ENCODE results near the gene CHST5.

Gene CHST5

GRCh38 chr16:75535901-75536300, at the start of gene CHST5:
Gene CHST5 (minus strand): TSS chr16:75536108. CDS start chr16:75530384, 5,724 bp downstream.
- H3K4me3 ChIP-seq (replicated peaks; ENCODE audit: low read depth, low read length): no peak within 1 kb of the TSS
- TF ChIP-seq, protein P1, sequence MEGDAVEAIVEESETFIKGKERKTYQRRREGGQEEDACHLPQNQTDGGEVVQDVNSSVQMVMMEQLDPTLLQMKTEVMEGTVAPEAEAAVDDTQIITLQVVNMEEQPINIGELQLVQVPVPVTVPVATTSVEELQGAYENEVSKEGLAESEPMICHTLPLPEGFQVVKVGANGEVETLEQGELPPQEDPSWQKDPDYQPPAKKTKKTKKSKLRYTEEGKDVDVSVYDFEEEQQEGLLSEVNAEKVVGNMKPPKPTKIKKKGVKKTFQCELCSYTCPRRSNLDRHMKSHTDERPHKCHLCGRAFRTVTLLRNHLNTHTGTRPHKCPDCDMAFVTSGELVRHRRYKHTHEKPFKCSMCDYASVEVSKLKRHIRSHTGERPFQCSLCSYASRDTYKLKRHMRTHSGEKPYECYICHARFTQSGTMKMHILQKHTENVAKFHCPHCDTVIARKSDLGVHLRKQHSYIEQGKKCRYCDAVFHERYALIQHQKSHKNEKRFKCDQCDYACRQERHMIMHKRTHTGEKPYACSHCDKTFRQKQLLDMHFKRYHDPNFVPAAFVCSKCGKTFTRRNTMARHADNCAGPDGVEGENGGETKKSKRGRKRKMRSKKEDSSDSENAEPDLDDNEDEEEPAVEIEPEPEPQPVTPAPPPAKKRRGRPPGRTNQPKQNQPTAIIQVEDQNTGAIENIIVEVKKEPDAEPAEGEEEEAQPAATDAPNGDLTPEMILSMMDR (IDR thresholded peaks at IDR 0.05; ENCODE audit: low read depth, low read length, missing control alignments): no peak
- no peak for DNase-seq (ENCODE audit: extremely low read depth, low read depth)

GRCh38 chr16:75584108-75584507, 48.2 kb upstream of the CHST5 start:
- no peak overlapping the region for H3K4me3 ChIP-seq (replicated peaks; ENCODE audit: low read depth, low read length)
- no peak for DNase-seq (ENCODE audit: extremely low read depth, low read depth)
- TF ChIP-seq, protein P1 (IDR thresholded peaks at IDR 0.05; ENCODE audit: low read depth, low read length, missing control alignments): no peak

GRCh38 chr16:75579281-75579834, 43.5 kb upstream of the CHST5 start:
- no peak for DNase-seq (ENCODE audit: extremely low read depth, low read depth)
- no peak overlapping the region for H3K4me3 ChIP-seq (replicated peaks; ENCODE audit: low read depth, low read length)
- TF ChIP-seq, protein P1 (IDR thresholded peaks at IDR 0.05; ENCODE audit: low read depth, low read length, missing control alignments): no peak

- DNase-seq (ENCODE audit: extremely low read depth, low read depth): no peak
- no peak overlapping the region for H3K4me3 ChIP-seq (replicated peaks; ENCODE audit: low read depth, low read length)
- TF ChIP-seq, protein P1 (IDR thresholded peaks at IDR 0.05; ENCODE audit: low read depth, low read length, missing control alignments): no peak
Observed at GRCh38 chr16:75578725-75579124, 42.8 kb upstream of the CHST5 start.

DNA sequence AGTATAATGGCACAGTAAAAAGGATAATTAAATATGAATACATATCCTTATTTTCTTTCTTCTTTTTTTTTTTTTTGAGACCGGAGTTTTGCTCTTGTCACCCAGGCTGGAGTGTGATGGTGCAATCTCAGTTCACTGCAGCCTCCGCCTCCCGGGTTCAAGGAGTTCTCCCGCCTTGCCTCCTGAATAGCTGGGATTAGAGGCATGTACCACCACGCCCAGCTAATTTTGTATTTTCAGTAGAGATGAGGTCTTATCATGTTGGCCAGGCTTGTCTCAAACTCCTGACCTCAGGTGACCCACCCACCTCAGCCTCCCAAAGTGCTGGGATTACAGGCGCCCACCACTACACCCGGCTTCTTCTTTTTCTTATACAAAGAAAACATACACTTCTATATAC, 42.3 kb upstream of the CHST5 start:
- no peak for DNase-seq (ENCODE audit: extremely low read depth, low read depth)
- TF ChIP-seq, protein P1 (IDR thresholded peaks at IDR 0.05; ENCODE audit: low read depth, low read length, missing control alignments): no peak
- no peak overlapping the region for H3K4me3 ChIP-seq (replicated peaks; ENCODE audit: low read depth, low read length)

- H3K4me3 ChIP-seq (replicated peaks; ENCODE audit: low read depth, low read length): no peak overlapping the region
- TF ChIP-seq, protein P1 (IDR thresholded peaks at IDR 0.05; ENCODE audit: low read depth, low read length, missing control alignments): no peak
- DNase-seq (ENCODE audit: extremely low read depth, low read depth): no peak
Observed at GRCh38 chr16:75576384-75576811, 40.5 kb upstream of the CHST5 start.

- no peak for DNase-seq (ENCODE audit: extremely low read depth, low read depth)
- H3K4me3 ChIP-seq (replicated peaks; ENCODE audit: low read depth, low read length): no peak overlapping the region
- TF ChIP-seq, protein P1 (IDR thresholded peaks at IDR 0.05; ENCODE audit: low read depth, low read length, missing control alignments): no peak
Observed at GRCh38 chr16:75575958-75576357, 40.0 kb upstream of the CHST5 start.
